HG03097 (cell line): ENCODE measurements around the gene KIN.
"Not testable (repeated sequence)": the region's sequence is repeated elsewhere in the genome, so short reads cannot be mapped to it uniquely, and the experiment has no call there.

Experiments used
- ATAC-seq: cut with Tn5 transposase; IDR thresholded peaks from one replicate; pipeline ENCODE4 v1.9.1; 2021; ENCODE audit not compliant: unreplicated experiment, low FRiP score

Gene KIN, protein sequence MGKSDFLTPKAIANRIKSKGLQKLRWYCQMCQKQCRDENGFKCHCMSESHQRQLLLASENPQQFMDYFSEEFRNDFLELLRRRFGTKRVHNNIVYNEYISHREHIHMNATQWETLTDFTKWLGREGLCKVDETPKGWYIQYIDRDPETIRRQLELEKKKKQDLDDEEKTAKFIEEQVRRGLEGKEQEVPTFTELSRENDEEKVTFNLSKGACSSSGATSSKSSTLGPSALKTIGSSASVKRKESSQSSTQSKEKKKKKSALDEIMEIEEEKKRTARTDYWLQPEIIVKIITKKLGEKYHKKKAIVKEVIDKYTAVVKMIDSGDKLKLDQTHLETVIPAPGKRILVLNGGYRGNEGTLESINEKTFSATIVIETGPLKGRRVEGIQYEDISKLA

DNA sequence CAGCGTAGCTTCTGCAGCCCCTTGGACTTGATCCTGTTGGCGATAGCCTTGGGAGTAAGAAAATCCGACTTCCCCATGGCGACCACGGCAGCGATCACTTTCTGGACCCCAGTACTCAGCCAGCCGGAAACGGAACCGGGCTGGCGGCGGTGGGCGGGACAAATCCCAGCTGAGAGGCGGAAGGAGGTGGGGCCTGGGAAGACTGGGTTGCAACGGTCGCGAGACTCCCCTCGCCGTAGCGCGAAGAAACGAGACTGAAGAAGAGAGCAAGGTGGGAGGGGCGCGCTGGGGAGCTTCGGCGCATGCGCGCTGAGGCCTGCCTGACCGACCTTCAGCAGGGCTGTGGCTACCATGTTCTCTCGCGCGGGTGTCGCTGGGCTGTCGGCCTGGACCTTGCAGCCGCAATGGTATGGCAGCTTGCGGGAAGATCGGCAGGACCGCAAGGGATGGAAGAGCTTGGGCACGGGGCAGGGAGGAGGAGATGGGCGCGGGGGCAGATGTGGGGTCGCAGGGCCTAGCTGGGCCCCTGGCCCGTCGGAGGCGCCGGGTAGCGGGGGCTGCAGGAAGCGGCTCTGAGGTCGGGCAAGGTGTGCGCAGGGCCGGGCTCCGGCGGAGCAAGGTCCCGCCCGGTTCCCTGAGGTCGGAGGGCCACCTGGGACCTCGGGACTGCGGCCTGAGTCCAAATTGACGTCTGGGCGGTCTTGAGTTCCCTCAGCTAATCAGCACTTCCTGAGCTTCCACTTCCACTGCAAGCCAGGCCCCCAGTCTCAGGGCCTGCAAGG is at the start of gene KIN, which contains the start of gene ATP5F1C:
TSS of gene KIN (minus strand) at position 137 of the 782 bp plus-strand sequence. CDS start at position 77, 60 bp downstream.
TSS of gene ATP5F1C (plus strand) at position 321 of the 782 bp plus-strand sequence. CDS start at position 352, 31 bp downstream.
- peak; percentile 95 for ATAC-seq

DNA sequence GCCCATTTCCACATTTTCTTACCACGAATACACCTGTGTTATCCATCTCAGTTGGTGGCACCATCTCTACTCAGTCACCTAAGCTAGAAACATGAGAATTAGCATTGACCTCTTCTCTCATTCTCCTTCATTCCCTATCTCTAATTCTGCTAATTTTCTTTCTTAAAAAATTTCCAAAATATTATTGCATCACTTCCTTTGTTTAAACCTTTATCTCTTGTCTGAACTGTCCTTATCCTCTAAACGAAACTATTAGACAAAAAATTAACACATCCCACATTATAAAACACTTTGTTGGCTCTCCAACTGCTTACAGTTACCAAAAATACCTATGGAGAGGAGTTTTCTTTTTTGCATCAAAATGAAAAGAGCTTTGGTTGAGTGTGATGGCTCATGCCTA is 48.8 kb upstream of the KIN start:
- no peak for ATAC-seq

DNA sequence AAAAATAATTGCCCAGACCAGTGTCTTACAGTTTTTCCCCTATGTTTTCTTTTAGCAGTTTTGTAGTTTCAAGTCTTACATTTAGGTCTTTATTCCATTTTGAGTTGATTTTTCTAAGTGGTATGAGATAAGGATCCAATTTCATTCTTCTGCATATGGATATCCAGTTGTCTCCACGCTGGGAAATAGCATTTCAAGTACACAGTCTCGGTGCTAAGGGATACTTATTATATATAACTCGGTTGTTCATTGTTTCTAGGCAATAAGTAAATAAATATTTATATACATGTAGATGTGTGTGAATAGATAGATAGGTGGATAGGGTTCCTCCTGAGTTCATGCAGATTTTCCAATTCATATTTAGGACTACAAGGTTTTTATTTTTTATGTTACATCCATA is 46.5 kb upstream of the KIN start:
- ATAC-seq, result no peak

DNA sequence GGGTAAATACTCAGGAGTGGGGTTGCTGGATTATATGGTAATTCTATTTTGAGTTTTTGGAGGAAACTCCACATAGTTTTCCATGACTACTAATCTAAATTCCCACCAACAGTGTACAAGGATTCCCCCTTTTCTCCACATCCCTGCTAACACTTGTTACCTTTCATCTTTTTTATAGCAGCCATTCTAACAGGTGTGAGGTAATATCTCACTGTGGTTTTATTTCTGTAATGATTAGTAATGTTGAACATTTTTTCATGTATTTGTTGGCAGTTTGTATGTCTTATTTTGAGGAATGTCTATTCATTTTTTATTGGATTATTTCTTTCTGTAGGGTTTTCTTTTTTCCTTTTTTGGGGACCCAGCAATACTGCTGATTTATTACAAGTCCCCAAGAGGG is 45.4 kb upstream of the KIN start:
- ATAC-seq, result no peak

DNA sequence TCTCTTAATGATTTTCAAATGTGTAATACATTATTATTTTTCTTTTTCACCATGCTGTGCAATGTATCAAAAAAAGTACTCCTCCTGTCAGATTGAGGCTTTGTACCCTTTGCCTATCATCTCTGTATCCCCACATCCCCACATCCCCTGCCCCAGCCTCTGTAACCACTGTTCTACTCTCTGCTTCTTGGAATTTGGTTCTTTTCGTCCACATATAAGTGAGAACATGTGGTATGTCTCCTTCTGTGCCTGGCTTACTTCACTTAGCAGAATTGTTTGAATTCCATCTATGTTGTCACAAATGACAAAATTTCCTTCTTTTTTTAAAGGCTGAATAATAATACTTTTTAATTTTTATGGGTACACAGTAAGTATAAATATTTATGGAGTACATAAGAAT is 44.3 kb upstream of the KIN start:
- no peak for ATAC-seq

DNA sequence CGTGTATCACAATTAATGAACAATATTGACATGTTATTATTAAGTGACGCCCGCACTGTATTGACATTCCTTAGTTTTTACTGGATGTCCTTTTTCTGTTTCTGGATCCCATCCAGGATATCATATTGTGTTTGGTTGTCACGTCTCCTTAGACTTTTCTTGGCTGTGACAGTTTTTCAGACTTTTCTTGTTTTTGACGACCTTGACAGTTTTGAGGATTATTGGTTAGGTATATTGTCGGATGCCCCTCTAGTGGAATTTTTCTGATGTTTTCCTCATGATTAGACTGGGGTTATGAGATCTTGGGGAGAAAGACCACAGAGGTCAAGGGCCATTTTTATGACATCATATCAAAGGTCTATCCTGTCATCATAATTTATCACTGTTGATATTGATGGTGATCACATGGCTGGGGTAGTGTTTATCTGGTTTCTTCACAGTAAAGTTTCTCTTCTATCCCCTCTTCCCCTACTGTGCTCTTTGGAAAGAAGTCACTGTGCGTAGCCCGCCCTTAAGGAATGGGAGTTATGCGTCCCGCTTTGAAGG is 41.6 kb upstream of the KIN start:
- ATAC-seq, result no peak

DNA sequence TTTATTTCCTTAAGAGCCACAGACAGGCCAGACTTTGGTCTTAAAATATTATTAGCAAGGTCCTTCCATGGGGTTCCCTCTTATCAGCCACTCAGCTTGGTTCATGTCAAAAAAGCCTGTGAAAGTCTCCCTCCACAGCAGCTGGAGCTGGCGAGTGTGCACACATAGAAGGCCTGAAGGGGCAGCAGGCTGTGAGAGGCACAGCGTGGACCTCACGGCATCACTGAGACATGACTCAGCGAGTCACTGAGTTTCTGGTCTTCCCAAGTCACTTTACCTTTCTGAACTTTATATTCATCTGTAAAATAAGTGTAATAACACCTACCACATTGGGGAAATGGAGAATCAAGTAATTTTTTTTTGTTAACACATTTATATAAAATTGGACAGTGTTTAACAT is 39.2 kb upstream of the KIN start:
- no peak for ATAC-seq

DNA sequence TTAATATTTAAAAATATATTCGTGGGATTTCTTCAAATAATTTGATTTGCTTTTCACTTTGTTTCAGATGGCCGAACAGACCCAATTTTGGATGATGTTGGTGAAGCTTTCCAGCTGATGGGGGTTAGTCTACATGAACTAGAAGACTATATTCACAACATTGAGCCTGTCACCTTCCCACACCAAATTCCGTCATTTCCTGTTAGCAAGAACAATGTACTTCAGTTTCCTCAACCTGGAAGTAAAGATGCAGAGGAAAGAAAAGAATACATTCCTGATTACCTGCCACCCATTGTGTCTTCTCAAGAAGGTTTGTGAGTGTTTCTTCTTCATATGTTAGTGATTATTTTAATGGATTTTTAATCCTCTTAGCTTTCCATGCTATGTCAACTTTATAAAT is 36.5 kb upstream of the KIN start:
- no peak for ATAC-seq

DNA sequence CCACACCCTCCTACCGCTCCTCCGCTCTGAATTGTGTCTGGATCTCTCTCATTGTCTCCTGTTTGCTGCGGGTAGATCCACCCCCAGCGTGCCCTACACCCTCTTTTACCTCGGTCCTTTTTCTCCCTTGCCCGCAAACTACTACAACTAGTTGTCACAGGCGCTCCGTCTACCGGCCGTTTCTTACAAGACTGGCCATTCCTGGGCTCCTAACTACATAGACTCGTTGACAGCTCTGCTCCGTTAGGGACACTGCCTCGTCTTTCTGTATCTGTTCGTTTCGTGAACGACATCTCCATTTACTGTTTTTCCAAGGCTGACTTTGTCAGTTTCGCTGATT is 31.3 kb upstream of the KIN start:
- peak; percentile 21 for ATAC-seq

DNA sequence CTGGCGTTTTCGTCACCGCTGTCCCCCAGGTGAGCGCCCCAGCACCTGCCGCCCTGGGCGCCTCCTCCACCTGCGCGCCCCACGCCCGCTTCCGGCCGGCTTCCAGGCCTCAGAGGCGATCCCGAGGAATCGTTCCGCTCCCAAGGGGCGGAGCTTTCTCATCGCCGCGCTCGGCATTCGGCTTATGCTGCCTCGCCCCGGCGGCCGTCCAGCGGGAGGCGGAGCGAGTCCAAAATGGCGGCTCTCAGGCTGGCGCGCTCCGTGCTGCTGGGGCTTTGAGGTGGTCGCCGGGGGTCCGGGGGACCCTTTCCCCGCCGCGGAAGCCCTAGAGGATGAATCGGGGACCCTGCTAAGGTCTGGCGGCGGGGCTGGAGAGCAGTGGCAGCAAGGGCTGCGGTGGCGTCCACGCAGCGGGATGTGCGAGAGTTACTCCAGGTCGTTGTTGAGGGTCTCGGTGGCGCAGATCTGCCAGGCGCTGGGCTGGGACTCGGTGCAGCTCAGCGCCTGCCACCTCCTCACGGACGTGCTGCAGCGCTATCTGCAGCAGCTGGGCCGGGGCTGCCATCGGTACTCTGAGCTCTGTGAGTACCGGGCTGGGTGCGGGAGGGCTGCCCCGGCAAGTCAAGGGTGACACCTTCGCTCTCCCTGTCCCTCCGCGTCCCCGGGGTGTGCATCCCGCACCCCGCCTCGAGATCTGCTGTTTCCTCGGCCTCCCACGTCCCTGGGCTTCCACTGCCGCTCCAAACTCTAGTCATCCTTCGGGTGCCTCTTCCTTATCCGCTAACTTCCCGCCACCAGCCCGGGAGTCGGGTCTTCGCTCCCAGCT is 30.7 kb upstream of the KIN start, which contains the start of gene TAF3:
TSS of gene TAF3 (plus strand) at position 211 of the 826 bp plus-strand sequence. CDS start at position 416, 205 bp downstream.
- ATAC-seq, result peak; percentile 83

DNA sequence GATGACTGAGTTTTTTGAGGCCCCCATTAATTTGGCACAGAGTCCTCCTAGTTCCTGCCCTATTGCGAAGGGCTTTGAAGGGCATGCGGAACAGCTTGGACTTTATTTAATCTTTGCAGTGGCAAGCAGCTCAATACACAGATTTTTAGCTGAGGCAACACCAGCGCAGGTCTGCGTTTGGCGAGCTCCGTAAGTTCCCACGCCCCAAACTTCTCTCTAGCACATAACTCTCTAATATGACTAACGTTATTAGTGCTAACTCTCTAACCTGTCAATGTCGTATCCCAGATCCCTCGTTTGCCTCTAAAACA is 30.1 kb upstream of the KIN start:
- peak; percentile 3 for ATAC-seq

DNA sequence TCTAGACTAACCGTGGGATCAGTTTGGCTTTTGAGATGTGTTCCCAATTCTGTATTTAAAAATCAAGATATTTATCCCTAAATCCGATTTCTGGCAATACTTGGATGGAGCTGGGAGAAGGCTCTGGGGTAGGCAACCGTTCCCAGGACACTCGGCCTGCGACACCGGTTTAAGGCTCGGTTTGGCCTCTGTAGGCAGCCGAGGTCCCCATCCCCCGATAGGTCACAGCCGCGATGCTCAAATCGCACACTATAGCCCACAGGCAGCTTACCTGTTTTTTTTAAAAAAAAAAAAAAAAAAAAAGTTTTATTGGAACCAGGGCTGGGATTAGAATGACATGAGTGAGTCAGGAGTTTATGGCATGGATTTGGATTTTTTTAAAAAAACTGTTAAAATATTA is 29.8 kb upstream of the KIN start:
- ATAC-seq, result no peak

DNA sequence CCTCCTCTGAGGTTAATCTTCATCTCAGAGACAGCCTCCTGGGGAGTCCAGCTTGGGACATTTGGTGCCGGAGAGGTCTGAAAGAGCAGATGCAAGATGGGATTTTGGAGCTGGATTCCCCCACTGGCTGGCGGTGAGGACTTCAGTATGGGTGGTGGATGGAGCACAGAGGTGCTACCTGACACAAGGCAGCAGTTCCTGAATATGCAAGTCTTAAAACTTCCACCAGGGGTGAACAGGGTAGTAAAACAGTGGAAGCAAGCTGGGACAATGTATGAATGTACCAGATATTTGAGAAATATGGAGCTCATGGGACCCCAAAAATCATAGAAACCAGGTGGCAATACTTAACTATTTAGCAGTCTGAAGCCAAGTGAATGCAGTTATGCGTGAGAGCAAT is 25.7 kb upstream of the KIN start:
- no peak for ATAC-seq

DNA sequence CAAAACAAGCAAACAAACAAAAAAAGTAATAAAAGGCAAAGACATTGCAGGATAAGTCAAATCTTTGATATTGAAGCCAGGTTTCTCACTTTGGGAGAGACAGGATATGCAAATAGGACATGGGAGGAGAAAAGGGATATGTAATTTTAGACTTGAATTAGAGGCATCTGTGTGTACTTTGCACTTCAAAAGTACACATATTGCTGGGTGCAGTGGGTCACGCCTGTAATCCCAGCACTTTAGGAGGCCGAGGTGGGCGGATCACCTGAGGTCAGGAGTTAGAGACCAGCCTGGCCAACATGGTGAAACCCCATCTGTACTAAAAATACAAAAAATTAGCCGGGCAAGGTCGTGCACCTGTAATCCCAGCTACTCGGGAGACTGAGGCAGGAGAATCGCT is 23.9 kb upstream of the KIN start:
- ATAC-seq, result not testable (repeated sequence)

DNA sequence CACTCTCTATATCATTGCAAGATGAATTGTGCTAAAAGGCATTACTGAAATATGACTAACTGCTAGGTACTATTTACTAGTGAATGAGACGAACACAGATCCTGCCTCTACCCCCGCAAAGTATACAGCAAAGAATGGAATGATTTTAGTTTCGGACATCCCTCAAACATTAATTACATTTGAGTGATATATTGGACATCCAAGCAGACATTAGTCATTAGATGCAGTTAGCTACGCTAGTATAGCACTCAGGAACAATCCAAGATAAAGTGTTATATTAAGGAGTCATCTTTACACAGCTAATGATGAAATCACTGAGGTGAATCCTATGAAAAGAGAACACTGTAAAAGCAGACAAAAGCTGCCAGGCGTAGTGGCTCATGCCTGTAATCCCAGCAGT is 23.2 kb upstream of the KIN start:
- no peak for ATAC-seq

DNA sequence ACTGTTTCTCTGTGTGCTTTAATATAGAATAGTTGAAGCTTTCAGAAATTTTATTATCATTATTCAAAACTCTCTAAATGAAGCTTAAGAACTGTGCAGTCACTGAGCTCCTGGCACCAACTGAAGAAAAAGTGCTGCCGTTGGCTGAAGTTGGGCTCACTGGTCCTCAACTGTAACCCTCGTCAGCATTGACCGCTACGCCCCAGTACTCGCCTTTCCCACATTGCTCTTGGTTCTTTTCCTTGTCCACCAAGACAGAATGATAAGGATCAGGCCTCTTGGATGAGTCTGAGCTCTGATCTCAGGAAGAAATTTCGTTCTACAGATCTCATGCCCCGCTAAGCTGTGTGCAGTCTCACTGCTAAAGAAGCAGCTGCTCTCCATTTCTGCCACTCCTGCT is 22.6 kb upstream of the KIN start:
- ATAC-seq, result no peak

DNA sequence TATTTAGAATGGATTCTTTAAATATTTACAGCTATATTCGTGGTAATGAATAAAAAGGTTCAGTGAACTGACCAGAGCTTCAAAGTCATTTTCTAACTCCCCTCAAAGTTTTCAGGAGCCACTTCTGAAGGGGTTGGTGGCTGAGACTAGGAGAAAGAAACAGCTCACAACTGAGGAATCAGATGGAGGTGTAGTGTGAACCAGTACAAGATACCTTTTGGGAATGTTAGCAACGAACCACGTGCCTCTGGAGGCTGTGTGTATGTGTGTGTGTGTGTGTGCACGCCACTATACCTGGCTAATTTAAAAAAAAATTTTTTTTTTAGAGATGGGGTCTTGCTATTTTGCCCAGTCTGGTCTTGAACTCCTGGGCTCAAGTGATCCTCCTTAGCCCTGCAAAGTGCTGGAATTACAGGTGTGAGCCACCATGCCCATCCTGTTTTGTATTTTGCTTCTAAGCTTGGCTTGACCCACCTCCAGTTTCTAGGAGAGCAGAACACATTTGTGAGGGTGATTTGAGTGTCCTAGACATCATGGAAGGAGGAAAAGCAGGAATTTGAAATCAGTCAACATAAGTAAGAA is 21.0 kb upstream of the KIN start:
- no peak for ATAC-seq

DNA sequence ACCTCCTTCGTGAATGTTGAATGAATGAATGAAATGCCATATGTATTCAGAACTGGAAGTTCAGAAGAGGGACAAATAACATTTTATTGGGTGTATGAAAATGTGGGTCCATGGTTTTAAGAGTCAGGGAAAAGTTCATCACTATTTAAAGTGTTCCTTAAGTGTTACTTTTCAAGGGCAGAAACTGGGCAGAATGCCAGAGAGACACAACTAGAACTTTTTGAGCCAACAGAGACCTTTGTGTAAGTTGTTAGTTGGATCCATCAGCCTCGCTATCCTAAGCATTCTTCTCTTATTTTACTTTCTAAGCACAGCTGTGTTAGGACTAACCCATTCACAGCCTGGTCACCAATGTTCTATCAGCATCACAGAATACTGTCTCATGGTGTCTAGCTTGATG is 16.9 kb upstream of the KIN start:
- no peak for ATAC-seq

DNA sequence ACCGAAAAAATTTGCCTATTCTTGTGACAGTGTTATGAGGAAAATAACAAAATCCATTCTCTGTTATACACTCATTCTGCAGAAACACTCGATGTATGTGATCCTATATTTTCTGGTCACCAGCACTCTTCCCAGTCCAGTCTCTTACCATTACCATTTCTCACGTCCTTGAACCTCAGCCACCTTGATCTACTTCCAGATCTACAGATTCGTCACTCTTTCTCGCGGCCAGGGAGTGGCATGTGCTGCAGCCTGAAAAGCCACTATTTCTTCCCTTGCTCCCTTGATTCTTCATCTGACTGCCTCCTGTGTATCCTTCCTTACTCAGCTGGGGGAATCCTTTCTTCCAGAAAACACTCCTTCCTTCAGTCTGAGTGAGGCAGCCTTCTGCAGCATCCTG is 16.4 kb upstream of the KIN start:
- ATAC-seq, result no peak

DNA sequence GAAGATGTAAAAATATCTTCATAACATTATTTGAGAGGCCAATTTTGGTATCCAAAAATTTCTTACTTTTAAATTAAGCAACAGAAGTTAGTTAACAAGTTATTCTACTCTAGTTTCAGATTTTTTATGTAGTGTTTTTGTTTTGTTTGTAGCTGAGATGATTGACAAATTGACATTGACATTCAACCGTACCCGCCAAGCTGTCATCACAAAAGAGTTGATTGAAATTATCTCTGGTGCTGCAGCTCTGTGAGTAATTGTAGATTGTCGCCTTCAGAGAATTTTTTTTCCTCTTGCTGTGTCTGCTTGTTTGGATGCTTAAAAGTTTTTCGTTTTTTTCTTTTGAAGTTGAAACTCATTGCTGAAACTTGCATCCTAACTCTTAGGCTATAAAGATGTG is 14.8 kb upstream of the KIN start:
- no peak for ATAC-seq

DNA sequence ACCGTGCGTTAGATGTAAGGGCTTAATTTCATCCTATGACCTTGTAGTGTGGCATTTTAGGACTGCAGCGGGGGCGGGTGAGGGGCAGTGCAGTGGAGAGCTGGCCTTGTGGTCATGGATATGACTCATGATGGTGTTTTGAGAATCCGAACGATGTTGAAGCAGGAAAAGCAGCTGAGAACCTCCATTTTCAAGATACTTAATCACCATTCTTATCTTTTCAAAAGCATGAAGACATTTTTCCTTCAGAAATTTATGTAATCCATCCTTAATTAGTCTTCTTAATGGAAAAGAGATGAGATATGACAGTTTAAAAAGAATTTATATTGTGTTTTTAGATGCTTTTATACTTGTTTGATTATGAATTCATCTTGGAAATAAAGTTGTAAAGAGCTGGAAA is 9.8 kb upstream of the KIN start:
- no peak for ATAC-seq
